K562 (cell line): ENCODE results near the gene TMEM184A.

Experiments used
- CBX1 ChIP-seq: sonication (generic); IDR thresholded peaks from 2 replicates; pipeline ENCODE4 v1.6.1; 2016; ENCODE audit warnings: antibody characterized with exemption, low read depth, mild to moderate bottlenecking
- EP300 ChIP-seq: IDR thresholded peaks from 2 replicates; pipeline ENCODE4 v1.6.1; 2012; ENCODE audit warnings: low read length, improper control_type of control experiment
- FOXK2 ChIP-seq, 2 experiments: fragments of 450-650 bp; IDR thresholded peaks in 1 of 2; conservative IDR thresholded peaks in 1 of 2; 2 replicates each; pipeline ENCODE4 v1.6.1; 2016; ENCODE audit warnings: low read depth in 2 of 2, mild to moderate bottlenecking in 1 of 2
- MXI1 ChIP-seq: IDR thresholded peaks from 2 replicates; pipeline ENCODE4 v1.6.1; 2011; ENCODE audit warnings: low read depth, mild to moderate bottlenecking, improper control_type of control experiment, low read length
- NFE2L1 ChIP-seq: fragments of 450-650 bp; IDR thresholded peaks from 2 replicates; pipeline ENCODE4 v1.6.1; 2016; ENCODE audit warnings: missing genetic modification characterization, low read depth, mild to moderate bottlenecking, missing compliant biosample characterization, moderate library complexity, borderline replicate concordance
- TAF7 ChIP-seq: fragments of 450-650 bp; IDR thresholded peaks from 2 replicates; pipeline ENCODE4 v1.6.1; 2016; ENCODE audit warnings: missing genetic modification characterization, missing compliant biosample characterization
- TF ChIP-seq, protein P1 (sequence below): sonication (generic); formaldehyde crosslinking; IDR thresholded peaks from 2 replicates; pipeline ENCODE4 v1.8.1; 2023; ENCODE audit warnings: mild to moderate bottlenecking, missing genetic modification reagents

GRCh38 chr7:1494447-1494846, 61.6 kb downstream of the TMEM184A start:
- TF ChIP-seq, protein P1, sequence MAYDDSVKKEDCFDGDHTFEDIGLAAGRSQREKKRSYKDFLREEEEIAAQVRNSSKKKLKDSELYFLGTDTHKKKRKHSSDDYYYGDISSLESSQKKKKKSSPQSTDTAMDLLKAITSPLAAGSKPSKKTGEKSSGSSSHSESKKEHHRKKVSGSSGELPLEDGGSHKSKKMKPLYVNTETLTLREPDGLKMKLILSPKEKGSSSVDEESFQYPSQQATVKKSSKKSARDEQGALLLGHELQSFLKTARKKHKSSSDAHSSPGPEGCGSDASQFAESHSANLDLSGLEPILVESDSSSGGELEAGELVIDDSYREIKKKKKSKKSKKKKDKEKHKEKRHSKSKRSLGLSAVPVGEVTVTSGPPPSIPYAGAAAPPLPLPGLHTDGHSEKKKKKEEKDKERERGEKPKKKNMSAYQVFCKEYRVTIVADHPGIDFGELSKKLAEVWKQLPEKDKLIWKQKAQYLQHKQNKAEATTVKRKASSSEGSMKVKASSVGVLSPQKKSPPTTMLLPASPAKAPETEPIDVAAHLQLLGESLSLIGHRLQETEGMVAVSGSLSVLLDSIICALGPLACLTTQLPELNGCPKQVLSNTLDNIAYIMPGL (CRISPR knock-in tag), result no peak
- TF ChIP-seq FOXK2 (conservative IDR thresholded peaks at IDR 0.05 in 1 of 2, IDR thresholded peaks at IDR 0.05 in 1 of 2; ENCODE audit: low read depth in 2 of 2) (no peak), CBX1 (no peak), TAF7 (no peak), MXI1 (no peak), EP300 (no peak), NFE2L1 (tag) (no peak)
